HepG2 (cell line): ENCODE results near the gene UMOD.
A peak's percentile ranks its signal among the peaks of the same experiment; 100 is the strongest.

Source experiments
- AKNA ChIP-seq: sonication (generic); formaldehyde crosslinking; IDR thresholded peaks from 2 replicates; pipeline ENCODE4 v1.4.0; 2020; ENCODE audit warnings: missing genetic modification reagents, borderline replicate concordance
- ARID2 ChIP-seq: sonication (generic); formaldehyde crosslinking; IDR thresholded peaks from 2 replicates; pipeline ENCODE4 v1.8.1; 2022; ENCODE audit warnings: mild to moderate bottlenecking, missing genetic modification reagents, borderline replicate concordance
- ATF3 ChIP-seq: sonication (generic); formaldehyde crosslinking; IDR thresholded peaks from 2 replicates; pipeline ENCODE4 v1.4.0; 2020; ENCODE audit warnings: missing genetic modification reagents
- CBFB ChIP-seq: sonication (generic); formaldehyde crosslinking; IDR thresholded peaks from 2 replicates; pipeline ENCODE4 v1.4.0; 2020; ENCODE audit warnings: missing genetic modification reagents
- CBX2 ChIP-seq, 2 experiments: fragments of 200-600 bp in 1 of 2; sonication (generic); formaldehyde crosslinking in 1 of 2; IDR thresholded peaks; 2 replicates each; pipeline versions ENCODE4 v1.7.0 to v1.8.1; 2018 to 2022; ENCODE audit warnings: low read depth in 2 of 2, low read length in 1 of 2, mild to moderate bottlenecking in 1 of 2, missing genetic modification reagents in 1 of 2
- FOSL1 ChIP-seq: sonication (generic); formaldehyde crosslinking; IDR thresholded peaks from 2 replicates; pipeline ENCODE4 v1.9.0; 2021; ENCODE audit warnings: missing genetic modification reagents, borderline replicate concordance
- FOXA1 ChIP-seq, 2 experiments: fragments of 450-650 bp in 1 of 2; sonication (generic) in 1 of 2; formaldehyde crosslinking in 1 of 2; IDR thresholded peaks; 2 replicates each; pipeline versions ENCODE4 v1.4.0 to v1.6.1; 2016 to 2020; ENCODE audit warnings: missing genetic modification reagents in 1 of 2
- KAT2B ChIP-seq: fragments of 150-350 bp; IDR thresholded peaks from 2 replicates; pipeline ENCODE4 v1.6.1; 2014; ENCODE audit warnings: low read depth, low read length, borderline replicate concordance
- MNT ChIP-seq: fragments of 450-650 bp; IDR thresholded peaks from 2 replicates; pipeline ENCODE4 v1.6.1; 2016
- SOX6 ChIP-seq, 2 experiments: fragments of 450-650 bp in 1 of 2; sonication (generic) in 1 of 2; formaldehyde crosslinking in 1 of 2; IDR thresholded peaks; 2 replicates each; pipeline versions ENCODE4 v1.4.0 to v1.6.1; 2017 to 2020; ENCODE audit warnings: antibody characterized with exemption in 1 of 2, mild to moderate bottlenecking in 1 of 2, missing genetic modification reagents in 1 of 2
- ZBTB26 ChIP-seq: IDR thresholded peaks from 2 replicates; pipeline ENCODE4 v1.6.1; 2016; ENCODE audit warnings: missing compliant biosample characterization, missing genetic modification reagents, borderline replicate concordance
- ZBTB4 ChIP-seq: sonication (generic); formaldehyde crosslinking; IDR thresholded peaks from 2 replicates; pipeline ENCODE4 v1.4.0; 2020; ENCODE audit warnings: missing genetic modification reagents, mild to moderate bottlenecking, borderline replicate concordance
- ZNF224 ChIP-seq: sonication (generic); formaldehyde crosslinking; IDR thresholded peaks from 2 replicates; pipeline ENCODE4 v1.5.0; 2020; ENCODE audit warnings: mild to moderate bottlenecking, missing genetic modification reagents
- ZNF580 ChIP-seq: IDR thresholded peaks from 2 replicates; pipeline ENCODE4 v1.6.1; 2016; ENCODE audit warnings: low read depth, borderline replicate concordance

- no peak for TF ChIP-seq CBX2 (IDR thresholded peaks at IDR 0.05; ENCODE audit: low read depth, low read length)
- no peak for TF ChIP-seq CBX2 (CRISPR knock-in tag; IDR thresholded peaks at IDR 0.05; ENCODE audit: low read depth)
- TF ChIP-seq ZNF580 (CRISPR knock-in tag), result peak; percentile 77; the same call in 1 of the 2 replicates
- no peak for TF ChIP-seq SOX6 (IDR thresholded peaks at IDR 0.05)
- TF ChIP-seq SOX6 (CRISPR knock-in tag; IDR thresholded peaks at IDR 0.05), result no peak
- no peak for TF ChIP-seq ZBTB4 (CRISPR knock-in tag)
- no peak for TF ChIP-seq FOXA1 (IDR thresholded peaks at IDR 0.05)
- no peak for TF ChIP-seq FOXA1 (CRISPR knock-in tag; IDR thresholded peaks at IDR 0.05)
- no peak for TF ChIP-seq ATF3
- no peak for TF ChIP-seq AKNA (CRISPR knock-in tag)
- TF ChIP-seq CBFB (CRISPR knock-in tag), result no peak
- peak; percentile 63; the same call in 1 of the 2 replicates for TF ChIP-seq ZBTB26
- no peak for TF ChIP-seq MNT
- no peak for TF ChIP-seq ZNF224 (CRISPR knock-in tag)
- TF ChIP-seq KAT2B, result no peak
- TF ChIP-seq ARID2, result no peak
- TF ChIP-seq FOSL1 (CRISPR knock-in tag), result no peak
These were observed 52.0 kb downstream of the UMOD start for GRCh38 chr16:20300312-20301097.
